ENCODE results near the gene NIFK.
"Not testable (repeated sequence)": the region's sequence is repeated elsewhere in the genome, so short reads cannot be mapped to it uniquely, and the experiment has no call there.

Gene NIFK

GRCh38 chr2:121734544-121734943 is 2.1 kb downstream of the NIFK start:
- DNase-seq (ENCODE audit: low read depth), result not testable (repeated sequence)

- DNase-seq (ENCODE audit: low read depth), result no peak
Observed at GRCh38 chr2:121731366-121731765, 5.3 kb downstream of the NIFK start.

GRCh38 chr2:121727950-121728349 is 8.7 kb downstream of the NIFK start:
- no peak for DNase-seq (ENCODE audit: low read depth)

GRCh38 chr2:121727332-121727731 is 9.3 kb downstream of the NIFK start:
- DNase-seq (ENCODE audit: low read depth), result no peak

- no peak for DNase-seq (ENCODE audit: low read depth)
Observed at GRCh38 chr2:121723316-121723715, 13.4 kb downstream of the NIFK start.

- DNase-seq (ENCODE audit: low read depth), result no peak
Observed at GRCh38 chr2:121722479-121722878, 14.2 kb downstream of the NIFK start.

- DNase-seq (ENCODE audit: low read depth), result no peak
Observed at GRCh38 chr2:121721926-121722325, 14.7 kb downstream of the NIFK start.

GRCh38 chr2:121717529-121717928 is 19.1 kb downstream of the NIFK start:
- no peak for DNase-seq (ENCODE audit: low read depth)

- DNase-seq (ENCODE audit: low read depth), result no peak
Observed at GRCh38 chr2:121716126-121716525, 20.5 kb downstream of the NIFK start.

GRCh38 chr2:121711481-121711880 is 25.2 kb downstream of the NIFK start:
- DNase-seq (ENCODE audit: low read depth), result not testable (repeated sequence)

- no peak for DNase-seq (ENCODE audit: low read depth)
Observed at GRCh38 chr2:121710470-121711170, 26.1 kb downstream of the NIFK start.

- DNase-seq (ENCODE audit: low read depth), result no peak
Observed at GRCh38 chr2:121709776-121710469, 26.8 kb downstream of the NIFK start.

- DNase-seq (ENCODE audit: low read depth), result no peak
Observed at GRCh38 chr2:121707920-121708361, 28.7 kb downstream of the NIFK start.

- DNase-seq (ENCODE audit: low read depth), result no peak
Observed at GRCh38 chr2:121707344-121707919, 29.2 kb downstream of the NIFK start.

GRCh38 chr2:121705958-121706357 is 30.7 kb downstream of the NIFK start:
- DNase-seq (ENCODE audit: low read depth), result no peak

- no peak for DNase-seq (ENCODE audit: low read depth)
Observed at GRCh38 chr2:121705390-121705789, 31.3 kb downstream of the NIFK start.

GRCh38 chr2:121701761-121702160 is 34.9 kb downstream of the NIFK start:
- DNase-seq (ENCODE audit: low read depth), result not testable (repeated sequence)

GRCh38 chr2:121699421-121700333 is 37.0 kb downstream of the NIFK start:
- peak; percentile 65 for DNase-seq (ENCODE audit: low read depth)

GRCh38 chr2:121698318-121698930 is 38.3 kb downstream of the NIFK start:
- no peak for DNase-seq (ENCODE audit: low read depth)

- DNase-seq (ENCODE audit: low read depth), result no peak
Observed at GRCh38 chr2:121697108-121697631, 39.5 kb downstream of the NIFK start.

GRCh38 chr2:121696410-121696930 is 40.2 kb downstream of the NIFK start:
- DNase-seq (ENCODE audit: low read depth), result no peak
